ENCODE measurements around the gene GH1.
"Not testable (repeated sequence)": the region's sequence is repeated elsewhere in the genome, so short reads cannot be mapped to it uniquely, and the experiment has no call there.

Gene GH1

DNA sequence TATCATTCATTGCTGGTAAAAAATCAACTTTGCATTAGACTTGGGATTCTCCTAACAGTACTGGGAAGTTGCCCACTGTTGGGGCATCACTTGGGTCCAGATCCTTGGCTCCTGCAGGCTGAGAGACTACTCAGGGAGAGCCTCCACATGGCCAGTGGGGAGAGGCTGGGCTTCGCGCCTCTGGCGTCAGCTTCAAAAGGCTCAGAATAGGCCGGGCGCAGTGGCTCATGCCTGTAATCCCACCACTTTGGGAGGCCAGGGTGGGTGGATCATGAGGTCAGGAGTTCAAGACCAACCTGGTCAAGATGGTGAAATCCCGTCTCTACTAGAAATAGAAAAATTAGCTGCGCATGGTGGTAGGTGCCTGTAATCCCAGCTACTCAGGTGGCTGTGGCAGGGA, 4.2 kb downstream of the GH1 start:
- H3K27ac ChIP-seq: no peak overlapping the region
- TF ChIP-seq, protein P1, sequence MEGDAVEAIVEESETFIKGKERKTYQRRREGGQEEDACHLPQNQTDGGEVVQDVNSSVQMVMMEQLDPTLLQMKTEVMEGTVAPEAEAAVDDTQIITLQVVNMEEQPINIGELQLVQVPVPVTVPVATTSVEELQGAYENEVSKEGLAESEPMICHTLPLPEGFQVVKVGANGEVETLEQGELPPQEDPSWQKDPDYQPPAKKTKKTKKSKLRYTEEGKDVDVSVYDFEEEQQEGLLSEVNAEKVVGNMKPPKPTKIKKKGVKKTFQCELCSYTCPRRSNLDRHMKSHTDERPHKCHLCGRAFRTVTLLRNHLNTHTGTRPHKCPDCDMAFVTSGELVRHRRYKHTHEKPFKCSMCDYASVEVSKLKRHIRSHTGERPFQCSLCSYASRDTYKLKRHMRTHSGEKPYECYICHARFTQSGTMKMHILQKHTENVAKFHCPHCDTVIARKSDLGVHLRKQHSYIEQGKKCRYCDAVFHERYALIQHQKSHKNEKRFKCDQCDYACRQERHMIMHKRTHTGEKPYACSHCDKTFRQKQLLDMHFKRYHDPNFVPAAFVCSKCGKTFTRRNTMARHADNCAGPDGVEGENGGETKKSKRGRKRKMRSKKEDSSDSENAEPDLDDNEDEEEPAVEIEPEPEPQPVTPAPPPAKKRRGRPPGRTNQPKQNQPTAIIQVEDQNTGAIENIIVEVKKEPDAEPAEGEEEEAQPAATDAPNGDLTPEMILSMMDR (IDR thresholded peaks at IDR 0.05): no peak
- H3K79me2 ChIP-seq: no peaks in the 10 kb centered on the region
- H3K4me2 ChIP-seq (ENCODE audit: low read length): no peak overlapping the region
- no peaks in the 10 kb centered on the region for H3K36me3 ChIP-seq (ENCODE audit: control insufficient read depth, insufficient read depth, low read length)
- H3K27me3 ChIP-seq (ENCODE audit: control insufficient read depth, insufficient read depth, low read length): no peaks in the 10 kb centered on the region
- no peak overlapping the region for H3K4me3 ChIP-seq (ENCODE audit: low read depth, low read length)
- H2AFZ ChIP-seq: no peak overlapping the region
- H3K9ac ChIP-seq: no peak overlapping the region
- peaks cover 3% of the 10 kb centered on the region for H3K4me1 ChIP-seq
- no peaks in the 10 kb centered on the region for H3K9me3 ChIP-seq (ENCODE audit: control insufficient read depth, low read length)

- Histone ChIP-seq H3K9ac (no peak overlapping the region), H3K27me3 (ENCODE audit: control insufficient read depth, insufficient read depth, low read length) (no peaks in the 10 kb centered on the region)
- TF ChIP-seq, protein P1 (IDR thresholded peaks at IDR 0.05): peak; percentile 60
Measured at GRCh38 chr17:63911657-63912100, 7.0 kb downstream of the GH1 start.

DNA sequence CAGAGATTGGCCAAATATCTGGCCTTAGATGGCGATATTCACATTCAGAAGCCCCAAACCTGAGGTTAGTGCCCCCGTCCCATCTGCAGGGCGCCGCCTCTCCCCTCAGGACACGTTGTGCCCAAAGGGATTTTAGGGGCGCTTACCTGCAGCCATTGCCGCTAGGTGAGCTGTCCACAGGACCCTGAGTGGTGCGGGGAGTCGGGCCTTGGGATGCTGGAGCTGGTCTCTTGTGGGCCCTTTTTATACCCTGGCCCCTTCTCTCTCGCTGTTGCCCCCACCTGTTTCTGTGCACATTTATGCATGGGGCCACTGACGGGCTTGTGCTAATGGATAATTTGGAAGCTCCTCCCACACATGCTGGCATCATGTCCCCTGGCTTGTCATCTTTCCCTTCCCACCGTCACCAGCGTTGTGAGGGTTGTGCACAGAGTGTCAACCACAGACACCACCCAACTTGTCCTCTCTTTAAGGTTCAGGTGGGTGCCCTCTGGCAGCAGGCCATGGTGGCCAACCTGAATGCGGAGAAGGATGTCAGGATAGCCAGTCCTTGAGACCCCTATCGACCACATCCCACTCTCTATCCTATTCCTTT, 7.5 kb downstream of the GH1 start, which contains the start of gene CSHL1:
TSS of gene CSHL1 (minus strand) at position 218 of the 595 bp plus-strand sequence. CDS start at position 156, 62 bp downstream.
- Histone ChIP-seq H3K27ac (no peak within 1 kb of the TSS), H3K9ac (no peak within 1 kb of the TSS), H3K9me3 (ENCODE audit: control insufficient read depth, low read length) (no peaks in the 10 kb centered on the region), H3K4me2 (ENCODE audit: low read length) (no peak within 1 kb of the TSS), H2AFZ (no peak within 1 kb of the TSS), H3K4me1 (peaks cover 3% of the 10 kb centered on the region), H3K36me3 (ENCODE audit: control insufficient read depth, insufficient read depth, low read length) (no peaks in the 10 kb centered on the region), H3K79me2 (no peaks in the 10 kb centered on the region), H3K4me3 (ENCODE audit: low read depth, low read length) (no peak within 1 kb of the TSS), H3K27me3 (ENCODE audit: control insufficient read depth, insufficient read depth, low read length) (no peaks in the 10 kb centered on the region)
- TF ChIP-seq, protein P1 (IDR thresholded peaks at IDR 0.05): no peak

More at GRCh38 chr17:63911657-63912100, 7.0 kb downstream of the GH1 start:
- Histone ChIP-seq H3K9me3 (ENCODE audit: control insufficient read depth, low read length) (no peaks in the 10 kb centered on the region), H3K27ac (no peak overlapping the region), H3K79me2 (no peaks in the 10 kb centered on the region), H3K4me2 (ENCODE audit: low read length) (no peak overlapping the region), H3K4me1 (peaks cover 3% of the 10 kb centered on the region), H2AFZ (no peak overlapping the region), H3K36me3 (ENCODE audit: control insufficient read depth, insufficient read depth, low read length) (no peaks in the 10 kb centered on the region), H3K4me3 (ENCODE audit: low read depth, low read length) (no peak overlapping the region)

GRCh38 chr17:63910096-63910495, 8.5 kb downstream of the GH1 start:
- H3K27ac ChIP-seq: no peak overlapping the region
- no peaks in the 10 kb centered on the region for H3K36me3 ChIP-seq (ENCODE audit: control insufficient read depth, insufficient read depth, low read length)
- H3K4me2 ChIP-seq (ENCODE audit: low read length): no peak overlapping the region
- no peak overlapping the region for H3K4me3 ChIP-seq (ENCODE audit: low read depth, low read length)
- H2AFZ ChIP-seq: no peak overlapping the region
- TF ChIP-seq, protein P1 (IDR thresholded peaks at IDR 0.05): no peak
- no peaks in the 10 kb centered on the region for H3K27me3 ChIP-seq (ENCODE audit: control insufficient read depth, insufficient read depth, low read length)
- peaks cover 3% of the 10 kb centered on the region for H3K4me1 ChIP-seq
- no peaks in the 10 kb centered on the region for H3K79me2 ChIP-seq
- no peaks in the 10 kb centered on the region for H3K9me3 ChIP-seq (ENCODE audit: control insufficient read depth, low read length)
- no peak overlapping the region for H3K9ac ChIP-seq

- H3K27ac ChIP-seq; H3K4me1 ChIP-seq; H3K27me3 ChIP-seq (ENCODE audit: control insufficient read depth, insufficient read depth, low read length); H3K9me3 ChIP-seq (ENCODE audit: control insufficient read depth, low read length); H3K4me2 ChIP-seq (ENCODE audit: low read length); H3K4me3 ChIP-seq (ENCODE audit: low read depth, low read length); H3K36me3 ChIP-seq (ENCODE audit: control insufficient read depth, insufficient read depth, low read length); H3K9ac ChIP-seq; H3K79me2 ChIP-seq: not testable (repeated sequence)
- peak overlapping the region; percentile 38 for H2AFZ ChIP-seq
Measured at GRCh38 chr17:63909586-63909985, 9.1 kb downstream of the GH1 start.

DNA sequence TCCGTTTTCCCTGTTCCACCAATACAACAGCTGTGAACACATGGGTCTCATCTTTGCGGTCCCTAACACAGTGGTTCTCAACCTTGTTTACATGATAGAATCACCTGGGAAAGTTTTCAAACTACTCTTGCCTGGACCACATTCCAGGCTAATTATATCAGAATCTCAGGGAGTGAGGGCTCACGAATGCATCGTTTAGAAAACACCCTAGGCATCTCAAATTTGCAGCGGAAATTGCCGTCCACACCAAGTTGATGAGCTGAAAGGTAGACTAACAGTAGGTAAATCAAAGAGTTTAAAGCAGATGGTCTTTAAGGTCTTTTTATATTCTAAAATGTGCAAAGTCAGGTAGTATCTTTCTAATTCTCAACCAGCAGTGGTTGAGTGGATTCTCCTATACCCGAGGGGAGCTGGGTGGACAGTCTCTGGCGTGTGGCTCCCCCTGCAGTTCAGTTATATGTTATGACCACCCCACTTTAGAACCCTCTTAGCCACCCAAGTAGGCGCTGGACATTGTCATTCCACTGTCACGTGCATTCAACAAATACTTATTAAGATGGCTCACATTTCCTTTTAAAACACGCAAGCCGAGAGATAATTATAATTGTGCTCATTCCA, 11.4 kb downstream of the GH1 start:
- H3K27ac ChIP-seq; H3K4me1 ChIP-seq; H3K4me2 ChIP-seq (ENCODE audit: low read length); H3K27me3 ChIP-seq (ENCODE audit: control insufficient read depth, insufficient read depth, low read length); H3K36me3 ChIP-seq (ENCODE audit: control insufficient read depth, insufficient read depth, low read length); H3K79me2 ChIP-seq; H2AFZ ChIP-seq; H3K9ac ChIP-seq; H3K9me3 ChIP-seq (ENCODE audit: control insufficient read depth, low read length); H3K4me3 ChIP-seq (ENCODE audit: low read depth, low read length): not testable (repeated sequence)

- not testable (repeated sequence) for H3K4me3 ChIP-seq (ENCODE audit: low read depth, low read length); H3K27ac ChIP-seq; H3K36me3 ChIP-seq (ENCODE audit: control insufficient read depth, insufficient read depth, low read length); H3K27me3 ChIP-seq (ENCODE audit: control insufficient read depth, insufficient read depth, low read length); H3K9ac ChIP-seq; H2AFZ ChIP-seq; H3K9me3 ChIP-seq (ENCODE audit: control insufficient read depth, low read length); H3K4me1 ChIP-seq; H3K4me2 ChIP-seq (ENCODE audit: low read length); H3K79me2 ChIP-seq
Measured at GRCh38 chr17:63904796-63905195, 13.8 kb downstream of the GH1 start.
